ENCODE results near the gene SMIM17. TPM values are rescaled to one million over a fixed set of nuclear protein-coding genes. Genes with fewer than 3 reads are reported as not detected.

The SMIM17 gene
- total and polyA plus RNA-seq, 12 donors: 0.07 to 0.67 (median 0.30) TPM; not detected in 6

DNA sequence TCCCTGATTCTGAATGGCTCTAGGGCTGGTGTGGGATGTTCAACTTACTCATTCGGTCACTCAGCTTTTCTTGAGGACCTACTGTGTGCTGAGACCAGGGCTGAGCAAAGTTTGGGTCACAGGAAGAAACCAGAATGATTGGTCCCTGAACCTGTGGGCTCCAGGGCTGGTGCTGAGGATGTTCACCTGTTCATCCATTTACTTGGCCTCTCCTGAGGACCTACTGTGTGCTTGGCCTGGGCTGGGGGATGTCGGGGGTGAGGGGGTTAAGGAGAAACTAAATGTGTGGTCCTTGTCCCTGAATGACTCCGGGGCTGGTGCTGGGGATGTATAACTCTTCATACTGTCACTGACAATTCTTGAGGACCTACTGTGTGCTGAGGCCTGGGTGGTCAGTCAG is 18.3 kb downstream of the SMIM17 start:
- Histone ChIP-seq H3K9me3 (replicated peaks in 1 of 3) (no peaks in the 10 kb centered on the region), H3K36me3 (replicated peaks in 1 of 2) (peaks cover 0 to 17% of the 10 kb centered on the region in 2 donors), H3K4me1 (replicated peaks in 1 of 2) (no peaks in the 10 kb centered on the region), H3K27me3 (no peaks in the 10 kb centered on the region), H3K27ac (no peak overlapping the region), H3K4me3 (no peak overlapping the region)
- WGBS, 4 donors: 86 to 94% (median 92%) methylated on average over 3 of the region's 3 CpGs
- DNase-seq: peak in 2 of 7 donors; percentile 7 to 31
- no peak for TF ChIP-seq POLR2A (IDR thresholded peaks at IDR 0.05)
- TF ChIP-seq, protein P1, sequence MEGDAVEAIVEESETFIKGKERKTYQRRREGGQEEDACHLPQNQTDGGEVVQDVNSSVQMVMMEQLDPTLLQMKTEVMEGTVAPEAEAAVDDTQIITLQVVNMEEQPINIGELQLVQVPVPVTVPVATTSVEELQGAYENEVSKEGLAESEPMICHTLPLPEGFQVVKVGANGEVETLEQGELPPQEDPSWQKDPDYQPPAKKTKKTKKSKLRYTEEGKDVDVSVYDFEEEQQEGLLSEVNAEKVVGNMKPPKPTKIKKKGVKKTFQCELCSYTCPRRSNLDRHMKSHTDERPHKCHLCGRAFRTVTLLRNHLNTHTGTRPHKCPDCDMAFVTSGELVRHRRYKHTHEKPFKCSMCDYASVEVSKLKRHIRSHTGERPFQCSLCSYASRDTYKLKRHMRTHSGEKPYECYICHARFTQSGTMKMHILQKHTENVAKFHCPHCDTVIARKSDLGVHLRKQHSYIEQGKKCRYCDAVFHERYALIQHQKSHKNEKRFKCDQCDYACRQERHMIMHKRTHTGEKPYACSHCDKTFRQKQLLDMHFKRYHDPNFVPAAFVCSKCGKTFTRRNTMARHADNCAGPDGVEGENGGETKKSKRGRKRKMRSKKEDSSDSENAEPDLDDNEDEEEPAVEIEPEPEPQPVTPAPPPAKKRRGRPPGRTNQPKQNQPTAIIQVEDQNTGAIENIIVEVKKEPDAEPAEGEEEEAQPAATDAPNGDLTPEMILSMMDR (IDR thresholded peaks at IDR 0.05): no peak
- intact Hi-C loops (cut with DNase I): no loop called here

DNA sequence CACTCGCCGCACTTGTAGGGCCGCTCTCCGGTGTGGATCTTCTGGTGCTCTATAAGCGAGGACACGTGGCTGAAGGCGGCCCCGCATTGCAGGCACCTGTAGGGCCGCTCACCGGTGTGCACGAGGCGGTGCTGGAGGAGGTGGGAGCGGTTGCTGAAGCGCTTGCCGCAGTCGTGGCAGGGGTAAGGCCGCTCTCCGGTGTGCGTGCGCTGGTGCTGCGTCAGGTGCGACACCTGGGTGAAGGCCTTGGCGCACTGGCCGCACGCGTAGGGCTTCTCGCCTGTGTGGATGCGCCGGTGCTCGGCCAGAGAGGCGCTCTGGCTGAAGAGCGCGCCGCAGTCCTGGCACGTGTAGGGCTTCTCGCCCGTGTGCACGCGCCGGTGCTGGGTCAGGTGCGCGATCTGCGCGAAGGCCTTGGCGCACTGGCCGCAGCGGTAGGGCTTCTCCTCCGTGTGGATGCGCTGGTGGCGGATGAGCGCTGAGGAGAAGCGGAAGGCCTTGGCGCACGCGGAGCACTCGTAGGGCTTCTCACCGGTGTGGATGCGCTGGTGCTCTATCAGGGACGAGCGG is 21.1 kb downstream of the SMIM17 start:
- TF ChIP-seq, protein P1 (IDR thresholded peaks at IDR 0.05): no peak
- no peak for TF ChIP-seq POLR2A (IDR thresholded peaks at IDR 0.05)
- intact Hi-C loops (cut with DNase I): no loop called here
- H3K4me1 ChIP-seq (replicated peaks in 1 of 2): no peaks in the 10 kb centered on the region
- 84 to 93% (median 88%) methylated on average over 28 to 60 of the region's 60 CpGs for WGBS, 4 donors
- H3K27ac ChIP-seq: no peak overlapping the region
- no peak overlapping the region for H3K4me3 ChIP-seq
- DNase-seq: peak in 1 of 7 donors; percentile 25
- peaks cover 0 to 17% of the 10 kb centered on the region in 2 donors for H3K36me3 ChIP-seq (replicated peaks in 1 of 2)
- H3K27me3 ChIP-seq: no peaks in the 10 kb centered on the region
- H3K9me3 ChIP-seq (replicated peaks in 1 of 3): no peaks in the 10 kb centered on the region

DNA sequence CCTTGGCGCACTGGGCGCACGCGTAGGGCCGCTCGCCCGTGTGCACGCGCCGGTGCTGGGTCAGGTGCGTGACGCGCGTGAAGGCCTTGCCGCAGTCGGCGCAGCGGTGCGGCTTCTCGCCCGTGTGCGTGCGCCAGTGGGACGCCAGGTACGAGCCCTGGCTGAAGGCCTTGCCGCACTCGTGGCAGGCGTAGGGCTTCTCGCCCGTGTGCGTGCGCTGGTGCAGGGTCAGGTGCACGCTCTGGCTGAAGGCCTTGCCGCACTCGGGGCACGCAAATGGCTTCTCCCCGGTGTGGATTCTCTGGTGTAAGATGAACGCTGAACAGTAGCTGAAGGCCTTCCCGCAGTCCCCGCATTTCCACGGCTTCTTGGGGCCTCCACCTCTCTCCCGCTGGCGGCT is 21.6 kb downstream of the SMIM17 start:
- H3K36me3 ChIP-seq (replicated peaks in 1 of 2): peaks cover 0 to 17% of the 10 kb centered on the region in 2 donors
- H3K27ac ChIP-seq: no peak overlapping the region
- intact Hi-C loops (cut with DNase I): no loop called here
- TF ChIP-seq, protein P1 (IDR thresholded peaks at IDR 0.05): no peak
- TF ChIP-seq POLR2A (IDR thresholded peaks at IDR 0.05): no peak
- DNase-seq: no peak
- H3K9me3 ChIP-seq (replicated peaks in 1 of 3): no peaks in the 10 kb centered on the region
- H3K4me1 ChIP-seq (replicated peaks in 1 of 2): no peaks in the 10 kb centered on the region
- WGBS, 4 donors: 79 to 97% (median 86%) methylated on average over 7 to 43 of the region's 43 CpGs
- H3K4me3 ChIP-seq: no peak overlapping the region
- H3K27me3 ChIP-seq: no peaks in the 10 kb centered on the region

DNA sequence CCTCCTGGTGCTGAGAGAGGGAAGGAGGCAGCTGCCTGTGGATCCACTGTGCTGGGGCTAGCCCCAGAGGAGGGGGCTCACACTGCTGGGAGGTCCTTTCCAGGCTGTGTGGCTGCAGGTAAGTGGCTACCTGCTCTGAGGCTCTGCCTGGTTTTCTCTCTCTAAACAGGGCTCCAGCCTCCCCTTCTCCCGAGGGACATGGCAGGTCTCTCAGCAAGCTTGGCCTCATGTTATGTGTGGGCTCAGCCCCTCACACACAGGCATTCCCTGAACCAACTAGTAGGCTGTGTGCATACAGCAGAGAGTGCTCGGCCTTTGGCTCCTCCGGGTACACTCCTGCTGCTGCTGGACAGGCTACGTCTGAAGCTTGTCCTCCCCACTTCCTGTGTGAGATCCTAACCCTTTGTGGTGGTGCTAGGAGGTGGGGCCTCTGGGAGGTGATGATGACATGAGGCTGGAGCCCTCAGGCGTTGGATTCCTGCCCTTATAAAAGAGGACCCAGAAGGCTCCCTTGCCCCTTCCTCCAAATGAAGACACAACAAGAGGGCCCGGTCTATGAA is 24.4 kb downstream of the SMIM17 start:
- intact Hi-C loops (cut with DNase I): no loop called here
- H3K4me3 ChIP-seq: no peak overlapping the region
- DNase-seq: peak in 1 of 7 donors; percentile 41
- no peak overlapping the region for H3K27ac ChIP-seq
- H3K36me3 ChIP-seq (replicated peaks in 1 of 2): peaks cover 0 to 17% of the 10 kb centered on the region in 2 donors
- no peaks in the 10 kb centered on the region for H3K27me3 ChIP-seq
- no peaks in the 10 kb centered on the region for H3K9me3 ChIP-seq (replicated peaks in 1 of 3)
- TF ChIP-seq, protein P1 (IDR thresholded peaks at IDR 0.05): no peak
- no peak for TF ChIP-seq POLR2A (IDR thresholded peaks at IDR 0.05)
- WGBS, 4 donors: 56 to 84% (median 75%) methylated on average over 5 to 6 of the region's 6 CpGs
- peaks cover 8 to 17% of the 10 kb centered on the region in 2 donors for H3K4me1 ChIP-seq (replicated peaks in 1 of 2)

All from adrenal gland (tissue), 12 donors.